ENCODE results near the gene C1D.

DNA sequence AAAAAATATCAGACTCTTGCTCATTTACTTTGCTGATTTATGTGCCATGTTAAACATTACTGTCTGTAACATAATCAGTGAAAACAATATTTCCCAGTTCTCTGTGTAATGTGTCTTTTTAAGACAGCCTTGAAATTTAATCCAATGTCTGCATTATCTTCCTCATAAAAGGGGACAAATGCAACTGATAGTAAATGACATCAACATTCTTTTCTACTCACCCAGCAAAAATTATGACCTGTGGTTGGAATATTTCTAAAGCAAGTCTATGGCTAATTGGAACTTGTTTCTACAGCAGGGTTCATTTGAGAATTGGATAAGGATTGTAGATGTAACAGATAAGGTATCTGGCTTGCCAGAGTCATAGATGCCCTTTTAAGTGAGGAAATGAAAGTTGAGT is 34.8 kb downstream of the C1D start:
- TF ChIP-seq POLR2A (IDR thresholded peaks at IDR 0.05), result no peak
- no peak for TF ChIP-seq CTCF (IDR thresholded peaks at IDR 0.05)

Measured in esophagus squamous epithelium (tissue), 4 donors.